ENCODE data around the gene DCLK2. TPM values are rescaled to one million over a fixed set of nuclear protein-coding genes. Genes with fewer than 3 reads are reported as not detected.

DCLK2 gene
- total RNA-seq, 1 experiment from 2014 or later, result 13.5 TPM

- DNase-seq (ENCODE audit: low read depth), result no peak
These were observed 184.4 kb downstream of the DCLK2 start for GRCh38 chr4:150262611-150263010.

DNA sequence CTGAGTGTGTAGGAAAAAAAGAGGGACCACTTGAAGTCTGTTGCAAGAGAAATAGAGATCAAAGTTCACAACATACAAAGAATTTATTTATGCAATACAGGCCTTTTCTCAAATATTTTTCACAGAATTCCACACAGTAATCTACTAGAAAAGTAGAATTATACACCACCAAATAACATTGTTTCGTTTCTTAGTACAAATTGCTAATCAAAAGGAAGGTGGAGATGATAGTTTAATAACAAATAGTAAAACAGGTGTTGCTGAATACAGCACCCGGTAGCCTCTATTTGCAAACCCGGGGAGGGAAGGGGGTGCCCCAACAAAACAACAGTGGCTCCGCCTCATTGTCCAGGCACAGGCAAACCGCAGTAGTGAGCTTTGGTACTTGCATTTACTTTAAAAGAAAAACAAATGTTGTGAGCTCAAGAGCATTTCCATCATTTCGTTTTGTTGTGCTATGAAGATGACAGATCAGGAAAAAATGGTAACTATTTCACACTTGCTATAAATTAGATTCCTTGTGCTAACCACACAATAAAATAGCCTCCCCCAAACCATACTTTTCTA lies 186.4 kb downstream of the DCLK2 start:
- no peak for DNase-seq (ENCODE audit: low read depth)

GRCh38 chr4:150265806-150266205 lies 187.6 kb downstream of the DCLK2 start:
- DNase-seq (ENCODE audit: low read depth), result no peak

DNA sequence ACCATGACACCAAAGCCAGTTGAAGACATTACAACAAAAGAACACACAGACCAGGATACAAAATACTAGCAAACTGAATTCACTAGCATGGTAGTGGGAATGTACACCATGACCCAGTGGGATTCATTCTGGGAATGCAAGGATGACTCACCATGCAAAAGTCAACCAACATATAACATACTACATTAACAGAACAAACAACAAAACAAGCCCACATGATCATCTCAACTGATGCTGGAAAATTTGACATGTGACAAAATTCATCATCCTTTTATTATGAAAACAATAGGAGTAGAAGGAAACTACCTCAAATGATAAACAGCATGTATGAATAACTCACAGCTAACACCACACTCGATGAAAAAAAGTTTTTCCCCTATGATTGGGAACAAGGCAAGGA lies 190.2 kb downstream of the DCLK2 start:
- no peak for DNase-seq (ENCODE audit: low read depth)

GRCh38 chr4:150278206-150278605 lies 200.0 kb downstream of the DCLK2 start:
- no peak for DNase-seq (ENCODE audit: low read depth)

- peak; percentile 81 for DNase-seq (ENCODE audit: low read depth)
These were observed 202.0 kb downstream of the DCLK2 start for GRCh38 chr4:150280081-150280895.

DNA sequence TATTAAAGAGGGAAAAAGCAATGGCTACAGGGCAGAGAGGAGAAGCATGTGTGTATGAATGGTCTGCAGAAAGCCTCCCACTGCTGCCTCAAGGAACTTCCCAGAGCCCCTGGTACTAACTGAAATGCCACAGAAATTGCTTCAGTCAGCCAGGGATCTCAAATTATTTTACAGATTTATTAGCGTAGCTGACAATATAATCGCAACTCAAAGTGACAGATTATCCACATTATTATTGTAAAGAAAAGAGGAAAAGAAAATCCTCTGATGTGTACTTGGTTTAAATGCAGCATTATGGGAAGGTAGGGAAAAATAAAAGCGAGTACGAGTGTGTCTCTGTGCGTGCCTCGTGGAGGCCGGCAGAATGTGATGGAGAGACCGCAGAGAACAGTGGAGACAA lies 202.7 kb downstream of the DCLK2 start:
- DNase-seq (ENCODE audit: low read depth), result no peak

GRCh38 chr4:150283689-150284088 lies 205.4 kb downstream of the DCLK2 start:
- DNase-seq (ENCODE audit: low read depth), result peak; percentile 59

DNA sequence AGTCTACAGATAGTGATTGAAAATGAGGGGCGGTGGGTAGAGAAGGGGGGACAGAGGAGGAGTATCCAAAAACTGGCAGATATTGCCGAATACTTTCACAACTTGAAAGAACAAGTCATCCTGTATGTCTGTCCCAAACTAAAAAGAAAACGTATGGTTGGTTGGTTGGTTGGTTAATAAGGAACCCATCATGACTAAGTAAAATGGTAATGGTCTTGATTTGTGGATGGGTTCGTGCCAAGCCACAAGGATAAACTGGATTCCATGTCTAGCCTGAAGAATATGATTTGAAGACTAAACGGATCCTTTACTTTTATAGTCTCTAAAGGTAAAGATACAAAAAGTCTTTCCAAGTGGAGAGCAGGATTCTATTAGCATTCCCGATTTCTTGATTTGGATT lies 208.4 kb downstream of the DCLK2 start:
- no peak for DNase-seq (ENCODE audit: low read depth)

GRCh38 chr4:150289198-150289597 lies 211.0 kb downstream of the DCLK2 start:
- DNase-seq (ENCODE audit: low read depth), result no peak

- no peak for DNase-seq (ENCODE audit: low read depth)
These were observed 211.6 kb downstream of the DCLK2 start for GRCh38 chr4:150289881-150290280.

GRCh38 chr4:150297861-150298474 lies 219.7 kb downstream of the DCLK2 start:
- peak; percentile 17 for DNase-seq (ENCODE audit: low read depth)

DNA sequence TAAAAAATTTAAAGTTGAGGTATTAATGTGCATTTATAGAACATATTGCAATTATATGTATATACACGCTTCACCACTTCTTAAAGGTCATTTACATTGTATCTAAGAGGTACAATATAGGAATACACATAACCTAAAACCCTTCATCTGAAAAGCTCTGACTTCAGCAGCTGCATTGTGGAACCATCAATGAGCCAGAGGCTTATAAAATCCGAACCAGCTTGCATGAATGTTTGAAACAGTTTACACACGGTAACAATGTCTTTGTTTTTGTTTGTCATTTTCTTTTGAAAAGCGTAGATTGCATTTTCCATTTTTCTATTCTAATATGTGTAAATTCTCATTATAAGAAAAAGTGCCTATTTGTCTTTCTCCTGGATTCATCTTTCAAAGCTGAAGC lies 221.6 kb downstream of the DCLK2 start:
- no peak for DNase-seq (ENCODE audit: low read depth)

DNA sequence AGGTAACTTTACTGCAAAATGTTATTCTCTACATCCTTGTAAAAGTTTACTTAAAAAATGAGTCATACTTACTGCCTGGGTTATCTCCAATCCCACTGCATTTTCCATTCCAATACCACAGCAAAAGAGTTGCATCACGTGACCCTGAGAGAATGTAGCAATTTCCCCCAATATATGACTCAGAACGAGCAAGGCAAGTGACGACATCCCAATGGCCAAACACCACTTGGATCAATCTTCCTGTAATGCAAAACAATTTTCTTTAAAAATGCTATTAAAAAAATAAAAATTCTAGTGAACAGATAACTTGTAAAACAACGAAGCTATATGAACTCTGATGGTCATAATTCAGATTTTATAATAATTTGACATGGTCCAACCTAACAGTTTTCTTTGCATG lies 224.3 kb downstream of the DCLK2 start:
- DNase-seq (ENCODE audit: low read depth), result peak; percentile 66

DNA sequence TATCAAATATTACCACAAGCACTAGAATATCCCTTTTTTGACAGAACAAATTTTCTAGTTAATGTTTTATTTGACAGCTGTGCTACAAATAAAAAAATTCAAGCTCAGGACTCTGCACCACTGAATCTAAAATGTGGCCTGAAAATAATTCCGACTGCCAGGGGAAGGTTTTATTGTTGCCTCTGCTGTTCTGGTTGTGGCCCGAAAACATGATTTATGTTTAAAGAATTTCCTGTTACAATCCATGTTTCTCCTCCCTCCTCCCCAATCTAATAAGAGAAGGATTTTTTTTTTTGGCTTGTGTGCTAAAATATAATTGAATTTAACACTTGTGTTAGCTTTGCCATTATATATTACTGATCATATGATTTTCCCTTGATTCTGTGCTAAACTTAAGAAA lies 227.8 kb downstream of the DCLK2 start:
- DNase-seq (ENCODE audit: low read depth), result peak; percentile 25

- DNase-seq (ENCODE audit: low read depth), result no peak
These were observed 228.5 kb downstream of the DCLK2 start for GRCh38 chr4:150306719-150307118.

Measured in Daoy (cell line).